ENCODE measurements around the gene NPAS1.

The NPAS1 gene

GRCh38 chr19:47093841-47094240 is 74.2 kb downstream of the NPAS1 start:
- Mint-ChIP-seq H3K27ac (peak overlapping the region; percentile 81), H3K36me3 (ENCODE audit: low read depth) (peaks cover 51% of the 10 kb centered on the region), H3K4me3 (peak overlapping the region; percentile 45), H3K27me3 (no peaks in the 10 kb centered on the region), H3K4me1 (ENCODE audit: low read depth) (peaks cover 48% of the 10 kb centered on the region), H3K9me3 (no peaks in the 10 kb centered on the region)

GRCh38 chr19:47094557-47095475 is 75.2 kb downstream of the NPAS1 start:
- peaks cover 49% of the 10 kb centered on the region for H3K4me1 Mint-ChIP-seq (ENCODE audit: low read depth)
- H3K27ac Mint-ChIP-seq, result peak overlapping the region; percentile 85
- peak overlapping the region; percentile 47 for H3K4me3 Mint-ChIP-seq
- no peaks in the 10 kb centered on the region for H3K9me3 Mint-ChIP-seq
- no peaks in the 10 kb centered on the region for H3K27me3 Mint-ChIP-seq
- H3K36me3 Mint-ChIP-seq (ENCODE audit: low read depth), result peaks cover 43% of the 10 kb centered on the region
